Stimulated activated CD4-positive, alpha-beta T cell treated with anti-CD3 and anti-CD28 coated beads, TNF-alpha, amount 100 ng/mL, for 1 hour (primary cell): ENCODE data around the gene MAP3K3.

Source experiments
- DNase-seq, 3 donors: peaks; one replicate each; pipeline ENCODE4 v3.0.0-alpha.2; 2020; ENCODE audit warnings: low read depth in 3 of 3, low spot score in 1 of 3

Gene MAP3K3

GRCh38 chr17:63652106-63652505 lies 29.9 kb downstream of the MAP3K3 start:
- DNase-seq, result no peak

GRCh38 chr17:63653050-63653449 lies 30.8 kb downstream of the MAP3K3 start:
- no peak for DNase-seq

GRCh38 chr17:63657786-63658185 lies 35.6 kb downstream of the MAP3K3 start:
- no peak for DNase-seq

GRCh38 chr17:63658366-63658765 lies 36.1 kb downstream of the MAP3K3 start:
- DNase-seq, result no peak

GRCh38 chr17:63659850-63660249 lies 37.6 kb downstream of the MAP3K3 start:
- no peak for DNase-seq

GRCh38 chr17:63665527-63666214 lies 43.5 kb downstream of the MAP3K3 start:
- DNase-seq, result no peak

- DNase-seq, result no peak
Measured at GRCh38 chr17:63672856-63673255, 50.6 kb downstream of the MAP3K3 start.

- no peak for DNase-seq
Measured at GRCh38 chr17:63675231-63675606, 53.0 kb downstream of the MAP3K3 start.

- DNase-seq, result no peak
Measured at GRCh38 chr17:63675607-63676546, 53.7 kb downstream of the MAP3K3 start.

GRCh38 chr17:63676584-63676983 lies 54.4 kb downstream of the MAP3K3 start:
- DNase-seq, result no peak

GRCh38 chr17:63679214-63679613 lies 57.0 kb downstream of the MAP3K3 start:
- DNase-seq, result no peak

GRCh38 chr17:63680700-63681099 lies 58.5 kb downstream of the MAP3K3 start:
- DNase-seq, result no peak

GRCh38 chr17:63681530-63681929 lies 59.3 kb downstream of the MAP3K3 start:
- DNase-seq, result no peak

GRCh38 chr17:63682441-63682840 lies 60.2 kb downstream of the MAP3K3 start:
- DNase-seq, result no peak

- no peak for DNase-seq
Measured at GRCh38 chr17:63682981-63683380, 60.8 kb downstream of the MAP3K3 start.

GRCh38 chr17:63685041-63685440 lies 62.8 kb downstream of the MAP3K3 start:
- no peak for DNase-seq

GRCh38 chr17:63685578-63685977 lies 63.4 kb downstream of the MAP3K3 start:
- DNase-seq, result no peak

GRCh38 chr17:63686138-63686685 lies 64.0 kb downstream of the MAP3K3 start:
- no peak for DNase-seq

- no peak for DNase-seq
Measured at GRCh38 chr17:63688396-63689020, 66.3 kb downstream of the MAP3K3 start.

GRCh38 chr17:63689479-63689878 lies 67.3 kb downstream of the MAP3K3 start:
- DNase-seq, result no peak

GRCh38 chr17:63692195-63692816 lies 70.1 kb downstream of the MAP3K3 start:
- no peak for DNase-seq
